H1 (cell line): ENCODE data around the gene TMEM176B. TPM values are rescaled to one million over a fixed set of nuclear protein-coding genes. Genes with fewer than 3 reads are reported as not detected.

Source experiments
- CEBPB ChIP-seq: IDR thresholded peaks from 2 replicates; pipeline ENCODE4 v1.6.1; 2012; ENCODE audit warnings: low read depth, low read length
- polyA plus RNA-seq, 7 experiments: library from polyadenylated mRNA; depleted of rRNA in 3 of 7; stranded (reverse) in 5 of 7; unstranded in 2 of 7; fragments of >200 nt in 5 of 7; fragments of 200-250 nt in 2 of 7; gene quantifications; 1 replicate in 5 of 7; 2 replicates in 1 of 7; 4 replicates in 1 of 7; pipeline versions ENCODE4 v1.2.1 to v1.2.3, GENCODE V29; 2011 to 2013; ENCODE audit warnings: missing spikeins in 2 of 7, mixed read lengths in 2 of 7
- total RNA-seq: library from RNA; stranded (reverse); fragmentation: NEBNext Ultra II Directional; extraction: Animal tissue kit (Norgen Biotek cat#: 25700); gene quantifications from 2 replicates; pipeline ENCODE4 v1.2.1, GENCODE V29; 2021

Gene TMEM176B
- total and polyA plus RNA-seq, 2 of the 8 experiments (the other 6 are each of a cell fraction or from before 2014, with no cell fraction given): 1.2 to 2.1 TPM

DNA sequence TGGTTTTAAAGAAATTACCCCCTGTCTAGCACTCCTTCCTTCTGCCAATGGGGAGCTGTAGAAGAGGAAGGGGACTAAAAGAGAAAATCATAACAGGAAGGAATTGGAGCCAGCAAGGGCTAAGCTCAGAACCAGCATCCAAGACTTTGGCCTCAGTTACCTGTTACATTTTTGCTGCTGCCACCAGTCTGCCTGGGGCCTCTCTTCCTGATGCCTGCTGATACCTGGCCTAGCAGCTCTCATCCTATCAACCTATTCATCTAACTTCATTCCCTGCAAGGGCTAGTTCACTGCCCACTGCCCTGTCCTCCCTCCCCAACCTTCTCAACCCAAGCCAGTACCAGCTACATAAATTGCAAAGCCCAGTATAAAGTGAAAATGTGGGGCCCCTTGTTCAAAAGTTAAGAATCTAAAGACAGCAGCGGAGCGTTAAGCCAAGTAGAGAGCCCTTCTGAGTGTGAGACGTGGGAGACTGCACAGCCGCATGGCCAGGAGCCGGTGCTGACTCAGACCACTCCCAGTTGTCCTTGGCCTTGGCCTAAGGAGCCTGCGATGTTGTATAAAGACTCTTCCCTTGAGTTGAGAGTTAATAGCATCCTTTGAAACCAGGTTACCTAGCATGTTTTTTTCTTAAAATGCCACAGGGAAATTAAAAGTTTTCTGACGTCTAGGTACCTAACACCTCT is 38.9 kb upstream of the TMEM176B start (continued):
- no peak for TF ChIP-seq CEBPB
